Measurements from ENCODE around the gene WDHD1. TPM values are rescaled to one million over a fixed set of nuclear protein-coding genes. Genes with fewer than 3 reads are reported as not detected.

WDHD1 gene
- total and polyA plus RNA-seq, 2 of the 8 experiments (the other 6 are each of a cell fraction or from before 2014, with no cell fraction given), result 17.8 to 87.9 TPM

DNA sequence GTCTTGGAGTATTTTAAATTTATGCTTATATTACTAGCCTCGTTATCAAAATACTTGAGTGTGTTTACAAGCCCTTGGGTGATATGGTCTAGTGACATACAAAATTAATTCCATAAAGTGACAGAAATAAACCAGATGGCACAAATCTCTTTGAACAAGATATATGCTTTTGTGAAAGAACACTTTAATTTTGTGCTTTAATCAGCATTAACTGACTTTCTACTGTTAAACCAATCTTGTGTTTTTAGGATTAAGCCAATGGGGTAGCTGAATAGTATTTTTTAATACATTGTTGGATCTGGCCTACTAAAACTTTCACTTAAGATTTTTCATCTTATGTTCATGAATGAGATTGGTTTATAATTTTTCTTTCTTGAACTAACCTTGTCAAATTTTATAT is 93.9 kb downstream of the WDHD1 start:
- no peak overlapping the region for H2BK12ac ChIP-seq (ENCODE audit: low read depth, low read length)
- no peaks in the 10 kb centered on the region for H3K23me2 ChIP-seq (ENCODE audit: low read depth, low read length)
- no peak for DNase-seq (ENCODE audit: low read depth in 1 of 2, low spot score in 2 of 2)
- H3K56ac ChIP-seq (replicated peaks; ENCODE audit: insufficient read length, low read depth, low read length), result no peak overlapping the region
- no peak for FAIRE-seq
- no peak overlapping the region for H3K14ac ChIP-seq (ENCODE audit: insufficient read length)
- no peak overlapping the region for H2AFZ ChIP-seq (ENCODE audit: low read length)
- H2BK20ac ChIP-seq (ENCODE audit: low read length), result no peak overlapping the region
- no peak overlapping the region for H4K91ac ChIP-seq (replicated peaks; ENCODE audit: insufficient read length, low read length)
- H2BK120ac ChIP-seq (replicated peaks; ENCODE audit: low read depth, low read length), result no peak overlapping the region
- H3K18ac ChIP-seq (ENCODE audit: extremely low read depth, low read length), result no peak overlapping the region
- POLR2A ChIA-PET (ENCODE audit: partially characterized antibody), result interaction anchor here (0.6 kb wide), 2 partner anchors 9 to 142 kb away, joined by 3 read pairs; no protein-coding TSS in a partner anchor
- H3K23ac ChIP-seq (ENCODE audit: insufficient read length), result no peak overlapping the region
- no peaks in the 10 kb centered on the region for H3K79me1 ChIP-seq (ENCODE audit: low read depth, low read length)
- no peak overlapping the region for H3K4me3 ChIP-seq (ENCODE audit: extremely low read depth in 1 of 4, insufficient read depth in 2 of 4, low read depth in 3 of 4, low read length in 4 of 4)
- H3K27me3 ChIP-seq (replicated peaks in 1 of 4; ENCODE audit: control insufficient read depth in 3 of 4, extremely low read depth in 1 of 4, insufficient read depth in 3 of 4, low read length in 3 of 4), result no peaks in the 10 kb centered on the region
- no peaks in the 10 kb centered on the region for H3K79me2 ChIP-seq (ENCODE audit: control insufficient read depth in 1 of 2, insufficient read depth in 2 of 2, low read length in 2 of 2)
- H3K27ac ChIP-seq (ENCODE audit: low read depth, low read length), result no peak overlapping the region
- no peak overlapping the region for H2BK15ac ChIP-seq (ENCODE audit: low read length)
- CTCF ChIA-PET (ENCODE audit: partially characterized antibody), result interaction anchor here (0.6 to 0.7 kb wide), 2 partner anchors 71 to 470 kb away, joined by 3 read pairs; no protein-coding TSS in a partner anchor
- H3K9me3 ChIP-seq (ENCODE audit: insufficient read depth in 2 of 2, low read depth in 1 of 2, low read length in 1 of 2), result no peaks in the 10 kb centered on the region
- H4K5ac ChIP-seq (ENCODE audit: insufficient read length, low read depth, low read length), result no peak overlapping the region
- H3K4me1 ChIP-seq (replicated peaks in 1 of 4; ENCODE audit: control insufficient read depth in 3 of 4, insufficient read depth in 4 of 4, low read length in 3 of 4), result no peaks in the 10 kb centered on the region
- no peak overlapping the region for H3K4me2 ChIP-seq (ENCODE audit: insufficient read depth in 1 of 2, low read depth in 2 of 2, low read length in 2 of 2)
- no peak overlapping the region for H2BK5ac ChIP-seq (ENCODE audit: low read depth, low read length)
- no peaks in the 10 kb centered on the region for H4K20me1 ChIP-seq (replicated peaks in 1 of 2; ENCODE audit: control insufficient read depth in 1 of 2, insufficient read depth in 2 of 2, low read length in 2 of 2)
- peaks cover 0 to 3% (median 0%) of the 10 kb centered on the region in 4 experiments; a peak in 2 of 8 replicates for H3K36me3 ChIP-seq (ENCODE audit: control insufficient read depth in 2 of 4, insufficient read depth in 4 of 4, low read length in 3 of 4)
- WGBS, 2 experiments (ENCODE audit: extremely low coverage in 1 of 2, insufficient coverage in 1 of 2, insufficient read length in 1 of 2, insufficient replicate concordance in 2 of 2, low coverage in 1 of 2, low lambda C conversion rate in 2 of 2, missing lambda C conversion rate in 1 of 2), result 89% methylated on average over 1 of the region's 1 CpG; no CpG with 5 or more reads in 1 of the 2 experiments
- H4K8ac ChIP-seq (ENCODE audit: extremely low read depth, insufficient read depth, low read length), result no peak overlapping the region
- H2AK5ac ChIP-seq (ENCODE audit: low read depth, low read length), result no peak overlapping the region
- H3K4ac ChIP-seq (replicated peaks; ENCODE audit: insufficient read length, low read depth, low read length), result no peak overlapping the region
- H3K9ac ChIP-seq (replicated peaks in 1 of 4; ENCODE audit: extremely low read depth in 1 of 4, low read depth in 3 of 4, low read length in 3 of 4), result no peak overlapping the region
- TF ChIP-seq MAFK (IDR thresholded peaks at IDR 0.05; ENCODE audit: low read depth, low read length) (no peak), YY1 (IDR thresholded peaks at IDR 0.05; ENCODE audit: low read depth, low read length) (no peak), SIRT6 (IDR thresholded peaks at IDR 0.05; ENCODE audit: low read length) (no peak), SP4 (IDR thresholded peaks at IDR 0.05; ENCODE audit: low read length) (no peak), POLR2AphosphoS5 (IDR thresholded peaks at IDR 0.05; ENCODE audit: low read depth, low read length) (no peak), BRCA1 (IDR thresholded peaks at IDR 0.05; ENCODE audit: low read depth, low read length) (no peak), SAP30 (IDR thresholded peaks at IDR 0.05; ENCODE audit: insufficient read depth, insufficient replicate concordance, low read length) (no peak), EP300 (IDR thresholded peaks at IDR 0.05; ENCODE audit: borderline replicate concordance in 1 of 2, low read depth in 2 of 2, low read length in 2 of 2) (no peak), FOSL1 (IDR thresholded peaks at IDR 0.05; ENCODE audit: insufficient read depth, low read depth, low read length) (no peak), RBBP5 (IDR thresholded peaks at IDR 0.05; ENCODE audit: borderline replicate concordance, low read depth, low read length) (no peak), RXRA (IDR thresholded peaks at IDR 0.05; ENCODE audit: insufficient read depth, low read depth, low read length) (no peak), NRF1 (IDR thresholded peaks at IDR 0.05; ENCODE audit: low read depth, low read length) (no peak), HDAC2 (IDR thresholded peaks at IDR 0.05; ENCODE audit: borderline replicate concordance in 1 of 2, low read depth in 2 of 2, low read length in 2 of 2) (no peak), BACH1 (IDR thresholded peaks at IDR 0.05; ENCODE audit: low read length) (no peak), GTF2F1 (IDR thresholded peaks at IDR 0.05; ENCODE audit: borderline replicate concordance, low read depth, low read length) (no peak)

Measured in H1 (cell line).